Type B pancreatic cell (in vitro differentiated cells): ENCODE data around the gene TIGD7. TPM values are rescaled to one million over a fixed set of nuclear protein-coding genes. Genes with fewer than 3 reads are reported as not detected.
A peak's percentile ranks its signal among the peaks of the same experiment; 100 is the strongest.

Experiments used
- DNase-seq: peaks from one replicate; pipeline ENCODE4 v3.0.0; 2021; ENCODE audit warnings: mixed read lengths; ENCODE audit not compliant: unreplicated experiment; ENCODE audit errors: extremely low spot score
- H3K27ac Mint-ChIP-seq: 2 replicates; pipeline ENCODE4 v1.8.0; 2021; ENCODE audit warnings: mild to moderate bottlenecking, mixed read lengths
- H3K27me3 Mint-ChIP-seq: 2 replicates; pipeline ENCODE4 v1.8.0; 2021; ENCODE audit warnings: mixed read lengths
- H3K36me3 Mint-ChIP-seq: 2 replicates; pipeline ENCODE4 v1.8.0; 2021; ENCODE audit warnings: mixed read lengths
- H3K4me1 Mint-ChIP-seq: one replicate; pipeline ENCODE4 v1.8.0; 2021; ENCODE audit warnings: mixed read lengths; ENCODE audit not compliant: unreplicated experiment
- H3K4me3 Mint-ChIP-seq: 2 replicates; pipeline ENCODE4 v1.8.0; 2021; ENCODE audit warnings: mild to moderate bottlenecking, mixed read lengths
- H3K9me3 Mint-ChIP-seq: 2 replicates; pipeline ENCODE4 v1.8.0; 2021; ENCODE audit warnings: mixed read lengths
- total RNA-seq: library from RNA; stranded (reverse); gene quantifications from 2 replicates; pipeline ENCODE4 v1.2.1, GENCODE V29; 2021; ENCODE audit warnings: low replicate concordance
- TF ChIP-seq, protein P1 (sequence below): fragments of 200-600 bp; sonication (generic); conservative IDR thresholded peaks from 2 replicates; pipeline ENCODE4 v1.5.0; 2021; ENCODE audit warnings: antibody characterized with exemption, mild to moderate bottlenecking

TIGD7 gene
- total RNA-seq, 1 donor from 2014 or later: 9.4 TPM

DNA sequence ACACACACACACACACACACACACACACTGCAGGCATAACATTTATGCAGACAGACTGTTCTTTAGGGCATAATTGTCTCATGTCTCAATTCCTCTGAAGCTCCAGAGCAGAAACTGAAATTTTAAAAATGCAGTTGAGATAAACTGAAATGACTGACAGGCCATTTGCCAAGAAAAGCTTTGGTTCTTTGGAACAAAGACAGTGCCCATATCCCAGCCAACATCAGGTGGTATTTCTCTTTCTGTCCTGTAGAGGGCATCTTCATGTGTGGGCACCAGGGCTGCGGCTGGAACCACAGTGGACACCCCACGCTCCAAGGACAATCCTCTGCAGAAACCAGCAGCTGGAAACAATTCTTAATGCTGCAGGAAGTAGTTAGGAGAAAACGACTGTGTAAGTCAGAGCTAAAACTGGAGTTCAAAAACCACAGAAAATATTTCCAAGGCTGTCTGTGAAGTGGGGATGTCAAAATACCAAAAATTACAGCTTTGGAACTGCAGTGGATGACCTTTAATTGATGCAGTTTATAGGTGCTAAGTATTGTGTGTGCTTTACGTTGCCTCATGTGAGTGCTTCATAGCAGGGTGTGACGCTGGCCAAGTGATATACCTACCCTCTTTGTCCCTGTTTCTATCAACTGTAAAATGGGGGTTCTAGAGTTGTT is 38.2 kb downstream of the TIGD7 start:
- Mint-ChIP-seq H3K27ac (no peak overlapping the region), H3K4me1 (peaks cover 4% of the 10 kb centered on the region), H3K27me3 (peaks cover 2% of the 10 kb centered on the region), H3K9me3 (no peaks in the 10 kb centered on the region), H3K36me3 (no peaks in the 10 kb centered on the region), H3K4me3 (no peak overlapping the region)
- TF ChIP-seq, protein P1, sequence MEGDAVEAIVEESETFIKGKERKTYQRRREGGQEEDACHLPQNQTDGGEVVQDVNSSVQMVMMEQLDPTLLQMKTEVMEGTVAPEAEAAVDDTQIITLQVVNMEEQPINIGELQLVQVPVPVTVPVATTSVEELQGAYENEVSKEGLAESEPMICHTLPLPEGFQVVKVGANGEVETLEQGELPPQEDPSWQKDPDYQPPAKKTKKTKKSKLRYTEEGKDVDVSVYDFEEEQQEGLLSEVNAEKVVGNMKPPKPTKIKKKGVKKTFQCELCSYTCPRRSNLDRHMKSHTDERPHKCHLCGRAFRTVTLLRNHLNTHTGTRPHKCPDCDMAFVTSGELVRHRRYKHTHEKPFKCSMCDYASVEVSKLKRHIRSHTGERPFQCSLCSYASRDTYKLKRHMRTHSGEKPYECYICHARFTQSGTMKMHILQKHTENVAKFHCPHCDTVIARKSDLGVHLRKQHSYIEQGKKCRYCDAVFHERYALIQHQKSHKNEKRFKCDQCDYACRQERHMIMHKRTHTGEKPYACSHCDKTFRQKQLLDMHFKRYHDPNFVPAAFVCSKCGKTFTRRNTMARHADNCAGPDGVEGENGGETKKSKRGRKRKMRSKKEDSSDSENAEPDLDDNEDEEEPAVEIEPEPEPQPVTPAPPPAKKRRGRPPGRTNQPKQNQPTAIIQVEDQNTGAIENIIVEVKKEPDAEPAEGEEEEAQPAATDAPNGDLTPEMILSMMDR: peak; percentile 70
- DNase-seq: no peak

DNA sequence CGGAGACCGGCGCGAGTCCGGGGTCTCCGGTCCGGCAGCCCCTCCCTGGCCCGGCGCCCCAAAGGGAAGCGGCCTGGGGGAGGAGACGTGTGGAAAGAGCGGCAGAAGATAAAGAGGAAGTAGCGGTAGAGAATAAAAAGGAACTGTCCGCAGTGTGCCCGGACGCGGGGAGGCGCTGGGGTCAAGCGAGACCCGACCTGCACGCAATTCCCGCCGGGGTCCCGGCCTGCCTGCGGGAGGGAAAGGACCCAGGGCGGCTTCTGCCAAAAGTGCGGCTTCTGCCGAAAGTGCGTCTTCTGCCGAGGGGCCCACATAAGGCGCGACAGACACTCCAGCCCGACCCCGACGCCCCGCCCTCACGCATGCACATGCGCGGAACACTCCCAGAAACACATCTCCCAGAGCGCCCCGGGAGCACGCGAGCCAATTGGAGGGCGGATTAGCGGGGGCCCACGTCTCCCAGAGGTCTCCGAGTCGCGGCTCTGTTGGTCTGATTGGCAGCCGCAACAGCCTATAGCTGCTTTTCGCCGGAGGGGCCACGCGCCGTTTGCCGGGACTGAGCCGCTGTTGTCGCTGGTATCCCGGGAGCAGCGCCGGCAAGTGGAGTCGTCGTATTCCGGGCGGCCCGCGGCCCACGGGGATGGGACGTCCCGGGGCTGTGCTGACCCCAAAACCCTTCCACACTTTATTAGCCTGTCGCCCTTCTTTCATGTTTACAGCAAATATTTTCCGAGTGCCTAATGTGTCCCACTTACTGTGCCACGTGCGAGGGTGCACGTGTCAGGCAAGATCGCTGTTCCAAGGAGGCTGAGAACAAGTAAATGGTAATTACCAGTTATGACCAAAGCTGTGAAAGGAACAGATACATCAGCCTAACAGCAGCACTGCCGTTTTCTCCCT is 40.8 kb downstream of the TIGD7 start:
- H3K27ac Mint-ChIP-seq: peak overlapping the region; percentile 89
- H3K9me3 Mint-ChIP-seq: no peaks in the 10 kb centered on the region
- peaks cover 2% of the 10 kb centered on the region for H3K27me3 Mint-ChIP-seq
- H3K4me1 Mint-ChIP-seq: peaks cover 4% of the 10 kb centered on the region
- peak overlapping the region; percentile 94 for H3K4me3 Mint-ChIP-seq
- TF ChIP-seq, protein P1: peak; percentile 28
- H3K36me3 Mint-ChIP-seq: no peaks in the 10 kb centered on the region
- peak; percentile 97 for DNase-seq

DNA sequence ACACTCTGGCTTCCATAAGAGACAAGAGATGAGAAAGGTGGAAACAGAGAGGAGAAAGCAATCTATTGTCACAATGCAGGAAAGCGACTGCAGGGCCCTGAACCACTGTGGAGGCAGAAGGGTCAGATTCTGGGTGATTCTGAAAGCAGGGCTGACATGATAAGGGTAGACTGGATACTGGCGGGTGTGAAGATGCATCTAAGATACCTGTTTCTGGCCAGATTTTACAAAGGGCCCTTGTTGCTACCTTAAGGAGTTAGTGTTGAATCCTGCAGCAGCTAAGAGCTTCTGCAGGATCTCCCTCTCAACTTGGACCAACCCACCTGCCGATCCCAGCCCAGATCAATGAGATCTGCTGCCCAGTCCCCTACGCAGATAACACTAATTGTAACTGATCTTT is 42.7 kb downstream of the TIGD7 start:
- Mint-ChIP-seq H3K9me3 (no peaks in the 10 kb centered on the region), H3K4me3 (peak overlapping the region; percentile 63), H3K4me1 (peaks cover 4% of the 10 kb centered on the region), H3K27me3 (peaks cover 5% of the 10 kb centered on the region), H3K27ac (peak overlapping the region; percentile 57), H3K36me3 (no peaks in the 10 kb centered on the region)
- no peak for DNase-seq
- TF ChIP-seq, protein P1: no peak

DNA sequence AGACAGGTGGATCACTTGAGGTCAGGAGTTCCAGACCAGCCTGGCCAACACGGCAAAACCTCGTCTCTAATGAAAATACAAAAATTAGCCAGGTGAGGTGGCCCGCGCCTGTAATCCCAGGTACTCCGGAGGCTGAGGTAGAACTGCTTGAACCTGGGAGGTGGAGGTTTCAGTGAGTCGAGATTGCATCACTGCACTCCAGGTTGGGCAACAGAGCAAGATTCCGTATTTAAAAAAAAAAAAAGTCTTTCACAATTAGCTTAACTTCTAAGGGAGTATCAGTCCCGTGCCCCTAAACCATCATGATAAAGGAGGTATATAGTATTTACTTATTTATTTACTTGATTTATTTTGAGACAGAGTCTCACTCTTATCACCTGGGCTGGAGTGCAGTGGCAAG is 45.4 kb downstream of the TIGD7 start:
- H3K4me3 Mint-ChIP-seq: no peak overlapping the region
- no peak for DNase-seq
- TF ChIP-seq, protein P1: no peak
- no peaks in the 10 kb centered on the region for H3K36me3 Mint-ChIP-seq
- no peaks in the 10 kb centered on the region for H3K9me3 Mint-ChIP-seq
- no peak overlapping the region for H3K27ac Mint-ChIP-seq
- peaks cover 5% of the 10 kb centered on the region for H3K27me3 Mint-ChIP-seq
- H3K4me1 Mint-ChIP-seq: peaks cover 4% of the 10 kb centered on the region

DNA sequence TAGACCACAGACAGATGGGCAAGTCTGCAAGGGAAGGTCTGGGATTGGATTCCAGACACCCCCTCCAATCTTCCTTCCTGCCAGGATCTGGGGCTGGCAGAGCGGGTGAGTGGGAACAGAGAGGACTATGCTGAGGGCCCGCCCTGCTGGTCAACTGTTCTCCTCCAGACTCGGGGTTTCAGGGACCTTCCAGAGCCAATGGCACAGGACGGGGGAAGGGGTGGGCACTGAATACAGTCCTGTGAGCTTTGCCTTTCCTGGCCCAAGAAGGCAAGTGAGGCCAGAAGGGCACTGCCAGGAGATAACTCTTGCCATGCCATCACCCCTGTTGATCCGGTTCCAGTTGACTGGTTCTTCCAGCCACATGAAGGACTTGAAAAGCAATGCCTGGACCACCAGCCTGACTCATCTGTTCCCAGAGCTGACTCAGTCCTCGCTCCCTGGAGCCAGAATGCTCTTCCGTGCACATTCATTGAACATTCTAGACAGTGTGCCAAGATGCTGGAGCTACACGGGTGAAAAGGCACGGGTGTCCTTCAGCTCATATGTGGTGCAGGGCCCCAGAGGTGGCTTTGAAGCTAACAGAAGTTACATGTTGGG is 48.3 kb downstream of the TIGD7 start:
- Mint-ChIP-seq H3K4me3 (no peak overlapping the region), H3K4me1 (no peaks in the 10 kb centered on the region), H3K9me3 (no peaks in the 10 kb centered on the region), H3K27me3 (peaks cover 5% of the 10 kb centered on the region), H3K27ac (no peak overlapping the region), H3K36me3 (no peaks in the 10 kb centered on the region)
- TF ChIP-seq, protein P1: no peak
- no peak for DNase-seq
